GM21737 (cell line): ENCODE results near the gene PIBF1.
"Not testable (repeated sequence)": the region's sequence is repeated elsewhere in the genome, so short reads cannot be mapped to it uniquely, and the experiment has no call there.

Source experiments
- ATAC-seq: cut with Tn5 transposase; IDR thresholded peaks from one replicate; pipeline ENCODE4 v1.9.1; 2021; ENCODE audit warnings: mild to moderate bottlenecking, moderate library complexity; ENCODE audit not compliant: unreplicated experiment

Gene PIBF1

DNA sequence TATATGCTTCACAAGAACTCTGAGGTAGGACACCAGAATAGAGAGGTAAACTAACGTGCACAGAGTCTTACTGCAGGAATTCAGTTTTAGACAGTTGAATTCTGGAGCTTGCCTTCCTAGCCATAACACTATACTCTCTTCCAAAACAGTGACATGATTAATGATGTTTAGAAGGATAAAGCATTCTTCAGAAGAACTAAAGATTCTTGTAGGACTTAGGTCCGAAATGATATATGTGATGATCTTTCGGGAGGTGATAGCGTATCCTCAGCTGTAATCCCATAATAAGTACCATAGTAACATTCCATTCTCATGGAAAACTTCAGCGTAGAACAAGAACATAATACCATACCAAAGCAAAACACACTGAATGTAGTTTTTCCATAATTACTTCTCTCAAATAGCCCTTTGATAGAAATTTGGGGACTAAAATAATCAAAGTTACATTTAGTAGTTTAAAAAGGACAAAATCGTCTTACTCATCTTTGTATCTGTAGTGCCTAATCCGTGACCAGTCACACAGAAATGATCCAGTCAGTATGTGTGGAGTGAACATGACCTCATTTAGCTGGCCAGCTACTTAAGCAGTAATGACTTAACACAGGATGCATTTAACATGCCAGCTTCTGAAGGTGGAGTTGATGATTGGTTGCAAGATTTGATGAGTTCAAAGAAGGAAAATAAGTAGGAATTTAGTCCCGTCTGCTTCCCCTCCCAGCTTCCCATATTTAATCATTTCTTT lies 38.4 kb downstream of the PIBF1 start:
- no peak for ATAC-seq

DNA sequence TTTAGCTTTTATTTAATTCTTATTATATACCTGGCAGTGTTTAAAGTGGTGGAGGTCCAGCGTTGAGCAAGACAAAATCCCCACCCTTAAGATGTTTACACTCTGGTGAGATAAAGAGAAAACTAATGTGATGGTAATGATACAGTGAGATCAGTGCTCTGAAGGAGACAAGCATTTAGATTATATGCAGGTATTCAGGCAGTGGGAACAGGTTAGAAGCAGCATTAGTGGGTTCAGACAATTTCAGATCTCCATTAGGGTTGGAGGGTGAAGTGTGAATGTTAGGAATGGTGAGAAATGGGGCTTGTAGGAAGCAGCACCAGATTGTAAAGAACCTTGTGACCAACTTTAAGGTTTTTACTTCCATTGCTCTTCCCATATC lies 39.0 kb downstream of the PIBF1 start:
- ATAC-seq, result no peak

DNA sequence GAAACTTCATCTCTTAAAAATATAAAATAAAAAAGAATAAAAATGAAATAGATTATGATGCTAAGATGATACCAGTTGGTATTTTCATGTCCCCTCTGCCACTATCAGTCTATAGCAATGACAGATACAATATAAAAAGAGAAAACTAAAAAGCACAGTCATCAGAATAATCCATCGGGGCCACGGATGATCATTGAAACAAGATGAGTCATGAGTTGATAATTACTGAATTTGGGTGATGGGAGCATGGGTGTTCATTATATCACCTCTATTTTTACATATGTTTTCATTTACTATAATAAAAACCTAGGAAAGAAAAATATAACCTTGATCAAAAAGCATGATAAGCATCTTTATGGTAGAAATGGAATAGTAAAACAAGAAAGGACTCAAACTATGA lies 41.1 kb downstream of the PIBF1 start:
- no peak for ATAC-seq

DNA sequence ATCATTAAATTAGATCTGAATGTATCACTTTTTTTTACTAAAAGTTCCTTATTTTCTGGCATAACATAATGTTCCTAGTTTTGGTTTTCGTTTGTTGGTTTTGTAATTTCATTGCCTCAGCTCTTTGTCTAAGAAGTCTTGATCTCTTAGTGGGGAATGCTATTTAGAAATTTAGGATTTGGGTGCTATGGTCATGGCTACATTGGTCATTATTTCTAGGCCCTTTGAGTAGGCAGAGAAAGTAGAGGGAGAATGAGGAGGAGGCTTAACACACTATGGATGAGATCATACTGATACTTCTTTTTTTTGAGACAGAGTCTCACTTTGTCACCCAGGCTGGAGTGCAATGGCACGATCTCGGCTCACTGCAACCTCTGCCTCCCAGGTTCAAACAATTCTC lies 41.8 kb downstream of the PIBF1 start:
- ATAC-seq, result no peak

DNA sequence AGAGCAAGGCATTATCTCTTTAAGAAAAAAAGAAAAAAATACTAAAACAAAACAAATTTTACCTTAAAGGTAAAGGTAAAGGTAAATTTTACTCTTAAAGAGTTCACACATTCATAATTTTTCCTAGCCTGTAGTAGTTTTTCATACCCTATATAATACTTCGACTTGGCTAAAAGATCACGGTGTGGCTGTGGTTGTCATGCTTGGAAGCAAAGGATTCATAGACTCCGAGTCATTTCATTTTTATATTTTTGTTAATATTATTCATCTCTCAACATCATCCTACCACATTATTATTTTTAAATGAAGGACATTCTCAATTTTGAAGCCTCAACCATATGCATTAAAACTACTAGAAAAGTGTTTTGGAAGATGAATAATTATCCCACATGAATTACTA lies 52.7 kb downstream of the PIBF1 start:
- ATAC-seq, result no peak

DNA sequence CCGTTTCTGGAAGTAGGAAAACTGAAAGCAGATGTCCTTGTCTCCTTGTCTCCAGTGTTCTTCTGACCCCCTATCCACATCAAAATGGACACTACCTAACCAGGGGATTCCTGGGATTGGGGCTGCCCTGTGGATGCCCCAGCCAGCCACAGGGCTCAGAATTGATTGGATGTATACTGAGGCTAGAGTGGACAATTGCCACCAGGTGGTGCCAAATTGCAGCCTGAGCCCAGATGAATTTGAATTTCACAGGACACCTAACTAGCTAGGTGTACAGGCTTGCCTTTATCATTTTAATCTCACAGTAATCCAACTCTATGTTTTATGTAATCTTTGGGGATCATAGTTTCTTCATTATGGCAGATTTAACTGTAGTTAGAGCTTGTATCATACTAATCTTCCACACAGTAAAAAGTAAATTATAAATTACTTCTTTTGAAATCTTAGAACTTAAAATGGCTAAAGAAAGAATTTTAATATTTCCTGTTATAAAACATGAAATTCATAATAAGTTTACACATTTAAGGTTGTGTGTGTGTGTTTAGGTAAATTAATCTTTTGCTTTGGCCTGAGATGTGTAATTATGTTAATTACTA lies 58.0 kb downstream of the PIBF1 start:
- peak; percentile 95 for ATAC-seq

DNA sequence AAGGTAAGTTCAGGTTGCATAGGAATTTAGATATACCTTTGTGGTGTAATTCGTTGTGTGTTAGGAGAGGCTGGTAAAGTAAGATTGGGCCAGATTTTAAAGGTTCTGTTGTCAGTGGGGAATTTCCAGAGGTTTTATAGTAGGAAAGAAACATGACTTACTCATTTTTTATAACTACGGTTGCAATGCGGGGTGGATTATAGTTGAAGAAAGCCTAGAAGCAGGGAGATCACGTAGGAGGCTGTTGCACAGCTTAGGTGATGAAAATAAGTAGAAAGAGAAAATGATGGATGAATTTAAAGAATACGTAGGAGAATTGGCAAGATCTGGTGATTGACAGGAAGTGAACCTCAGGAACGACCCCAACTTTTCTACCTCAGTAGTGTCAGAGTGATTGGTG lies 61.1 kb downstream of the PIBF1 start:
- ATAC-seq, result no peak

DNA sequence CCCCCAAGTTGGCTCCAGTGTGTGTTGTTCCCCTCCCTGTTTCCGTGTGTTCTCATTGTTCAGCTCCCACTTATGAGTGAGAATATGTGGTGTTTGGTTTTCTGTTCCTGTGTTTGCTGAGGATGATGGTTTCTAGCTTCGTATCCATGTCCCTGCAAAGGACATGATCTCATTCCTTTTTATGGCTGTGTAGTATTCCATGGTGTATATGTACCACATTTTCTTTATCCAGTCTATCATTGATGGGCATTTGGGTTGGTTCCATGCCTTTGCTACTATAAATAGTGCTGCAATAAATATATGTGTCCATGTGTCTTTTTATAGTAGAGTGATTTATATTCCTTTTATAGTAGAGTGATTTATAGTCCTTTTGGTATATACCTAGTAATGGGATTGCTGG lies 63.2 kb downstream of the PIBF1 start:
- ATAC-seq, result not testable (repeated sequence)

DNA sequence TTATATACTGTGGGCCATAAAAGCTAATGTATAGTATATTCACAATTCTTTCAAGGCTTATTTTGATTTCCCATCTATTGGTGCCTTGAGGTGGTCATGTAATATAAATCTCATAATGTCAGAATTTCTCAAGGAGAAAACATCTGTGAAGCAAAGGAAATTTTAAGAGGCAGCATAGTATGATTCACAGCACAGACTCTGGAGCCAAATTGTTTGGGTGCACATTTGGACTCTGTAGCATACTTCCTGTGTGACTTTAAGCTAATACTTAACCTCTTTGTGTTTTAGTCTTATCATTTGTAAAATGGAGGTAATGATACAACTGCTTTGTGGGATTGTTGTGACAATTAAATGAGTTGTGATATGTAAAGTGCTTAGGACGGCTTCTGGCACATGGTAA lies 67.6 kb downstream of the PIBF1 start:
- no peak for ATAC-seq

DNA sequence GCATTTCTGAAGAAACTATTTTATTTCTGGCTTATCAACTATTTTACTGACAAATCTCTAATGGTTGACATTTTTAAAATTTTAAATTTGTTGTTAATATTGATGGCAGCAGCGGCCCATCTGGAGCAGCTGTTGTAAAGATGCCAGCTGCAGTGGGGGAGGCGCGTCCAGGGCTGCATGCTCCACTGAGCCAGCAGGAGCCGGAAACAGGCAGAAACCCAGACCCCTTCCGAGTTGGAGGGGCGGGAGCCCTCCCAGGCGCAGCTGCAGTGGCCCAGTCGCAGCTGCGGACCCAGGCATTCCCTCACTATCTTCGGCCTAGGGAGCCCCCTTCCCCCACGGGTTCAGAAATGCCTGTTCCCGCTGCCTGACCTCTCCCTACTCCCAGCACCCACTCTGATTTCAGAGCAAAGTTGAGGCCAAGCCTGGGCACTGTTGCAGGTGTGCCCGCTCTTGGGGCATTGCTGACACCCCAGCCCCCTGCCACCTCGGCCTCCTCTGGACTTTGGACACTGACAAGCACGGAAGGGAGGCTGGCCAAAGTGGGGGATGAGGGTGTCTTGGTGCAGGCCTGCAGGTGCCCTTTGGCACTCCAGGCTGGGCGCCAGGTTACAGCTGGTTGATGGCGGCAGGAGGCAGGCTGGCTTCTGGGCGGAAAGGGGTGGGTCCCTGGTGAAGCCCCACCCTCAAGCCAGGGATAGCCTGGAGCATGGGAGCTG lies 69.2 kb downstream of the PIBF1 start:
- no peak for ATAC-seq

DNA sequence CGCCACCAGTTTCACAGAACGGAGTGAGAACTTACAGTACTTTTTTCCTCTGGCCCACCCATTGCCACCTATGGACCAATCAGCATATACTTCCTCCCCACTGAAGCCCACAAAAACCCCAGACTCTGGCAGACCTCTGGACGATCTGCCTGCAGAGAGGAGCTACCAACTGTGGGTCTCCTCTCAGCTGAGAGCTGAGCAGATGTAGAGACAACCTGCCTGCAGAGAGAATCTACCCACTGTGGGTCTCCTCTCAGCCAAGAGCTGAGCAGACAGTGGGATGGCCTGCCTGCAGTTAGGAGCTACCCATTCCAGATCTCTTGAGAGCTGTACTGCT lies 69.7 kb downstream of the PIBF1 start:
- no peak for ATAC-seq

DNA sequence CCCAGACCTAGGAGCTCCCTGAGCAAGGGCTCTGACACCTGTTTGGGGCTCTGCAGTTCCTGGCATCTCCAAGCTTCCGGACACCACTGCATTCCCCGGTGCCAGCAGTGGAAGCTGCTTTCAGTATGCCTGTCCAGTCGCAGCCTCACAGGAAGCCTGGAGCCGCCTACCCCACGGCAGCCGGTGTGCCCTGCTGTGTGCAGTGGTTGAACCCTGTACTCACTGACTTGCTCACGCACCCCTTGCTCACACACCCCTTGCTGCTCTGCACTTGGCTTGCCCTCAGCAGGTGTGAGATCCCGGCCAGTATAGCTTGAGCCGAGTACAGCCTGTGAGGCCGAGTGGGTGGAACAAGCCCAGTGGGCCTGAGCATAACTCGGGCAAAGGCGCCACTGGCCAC lies 70.3 kb downstream of the PIBF1 start:
- ATAC-seq, result no peak

DNA sequence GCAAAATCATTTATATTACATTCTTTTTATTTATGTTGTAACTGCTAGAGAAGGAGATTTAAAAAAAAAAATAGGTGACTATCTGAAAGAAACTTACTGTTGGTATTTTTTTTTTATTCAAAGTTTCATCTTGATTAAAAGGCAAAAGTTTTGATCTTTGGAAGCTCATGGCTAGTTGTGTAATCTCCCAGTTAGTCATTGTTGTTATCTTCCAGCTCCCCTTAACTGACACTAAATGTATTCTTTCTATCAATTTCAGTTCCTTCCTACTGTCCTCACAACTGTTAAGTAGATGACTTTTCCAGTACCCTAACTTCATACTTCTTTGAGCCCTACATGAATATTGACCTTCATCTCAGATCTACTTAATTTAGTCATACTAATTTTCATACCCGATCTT lies 71.1 kb downstream of the PIBF1 start:
- no peak for ATAC-seq

DNA sequence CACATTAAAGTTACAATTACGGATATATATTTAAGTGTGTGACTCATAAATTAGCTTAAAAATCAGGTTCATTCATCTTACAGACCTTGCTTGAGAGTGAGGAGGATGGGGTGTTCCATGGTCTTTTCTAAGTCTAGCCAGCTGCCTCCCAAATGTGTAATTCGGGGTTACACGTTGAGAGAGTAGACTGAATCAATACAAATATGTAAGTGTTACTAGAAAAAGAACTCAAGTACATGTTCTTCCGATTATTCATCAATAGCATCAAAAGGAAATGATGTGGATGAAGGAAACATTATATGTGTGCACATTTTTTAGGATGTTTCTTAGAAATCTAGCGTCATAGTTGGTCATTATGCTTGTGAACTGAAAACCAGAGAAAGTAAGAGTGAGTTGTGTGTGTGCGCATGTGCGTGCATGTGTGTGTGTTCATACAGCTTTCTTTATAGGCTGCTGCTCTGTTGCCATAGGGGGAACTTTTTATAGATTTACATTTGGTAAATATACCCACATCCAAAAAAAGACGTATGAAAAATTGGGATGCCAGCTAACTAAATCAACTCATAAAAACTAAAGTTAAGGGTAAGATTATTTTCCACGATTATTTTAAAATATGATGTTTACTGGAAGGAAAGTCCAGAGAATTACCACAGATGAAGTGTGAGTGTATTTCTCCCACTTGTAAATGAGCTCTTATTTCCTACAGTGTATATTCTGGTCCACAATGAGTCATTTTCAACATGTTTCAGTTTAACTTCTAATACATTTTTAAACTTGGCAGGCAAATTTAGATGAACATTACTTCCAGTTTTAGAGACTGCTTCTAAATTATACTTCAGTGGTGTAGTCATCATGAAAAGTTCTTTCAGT lies 82.4 kb downstream of the PIBF1 start:
- ATAC-seq, result peak; percentile 80

DNA sequence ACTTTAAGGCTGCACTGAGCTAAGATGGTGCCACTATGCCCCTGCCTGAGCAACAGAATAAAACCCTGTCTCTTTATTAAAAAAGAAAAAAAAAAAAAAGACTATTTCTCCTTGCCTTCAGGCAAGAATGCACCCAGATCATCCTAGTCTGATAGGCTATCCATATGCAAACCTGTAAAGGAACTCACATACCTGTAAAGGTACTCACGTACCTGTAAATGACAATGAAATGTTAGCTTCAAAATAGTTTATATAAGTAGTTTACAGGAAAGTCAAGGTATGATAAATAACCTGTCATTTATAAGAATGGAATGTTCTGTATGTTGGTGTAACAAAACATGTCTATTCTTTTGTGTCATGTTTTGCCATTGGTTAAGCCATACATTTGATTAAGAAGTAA lies 86.3 kb downstream of the PIBF1 start:
- ATAC-seq, result no peak

DNA sequence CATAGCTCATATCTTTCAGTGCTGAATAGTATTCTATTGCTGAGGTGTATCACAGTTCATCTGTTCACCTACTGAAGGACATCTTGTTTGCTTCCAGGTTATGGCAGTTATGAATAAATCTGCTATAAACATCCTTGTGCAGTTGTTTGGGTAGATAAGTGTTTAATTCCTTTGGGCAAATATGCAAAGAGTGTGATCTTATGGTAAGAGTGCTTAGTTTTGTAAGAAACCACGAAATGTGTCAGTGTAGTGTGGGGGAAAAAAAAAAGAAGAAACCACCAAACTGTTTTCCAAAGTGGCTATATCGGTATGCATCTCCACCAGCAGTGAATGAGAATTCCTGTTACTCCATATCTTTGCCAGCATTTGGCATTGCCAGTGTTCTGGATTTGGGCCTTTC lies 93.3 kb downstream of the PIBF1 start:
- ATAC-seq, result no peak

DNA sequence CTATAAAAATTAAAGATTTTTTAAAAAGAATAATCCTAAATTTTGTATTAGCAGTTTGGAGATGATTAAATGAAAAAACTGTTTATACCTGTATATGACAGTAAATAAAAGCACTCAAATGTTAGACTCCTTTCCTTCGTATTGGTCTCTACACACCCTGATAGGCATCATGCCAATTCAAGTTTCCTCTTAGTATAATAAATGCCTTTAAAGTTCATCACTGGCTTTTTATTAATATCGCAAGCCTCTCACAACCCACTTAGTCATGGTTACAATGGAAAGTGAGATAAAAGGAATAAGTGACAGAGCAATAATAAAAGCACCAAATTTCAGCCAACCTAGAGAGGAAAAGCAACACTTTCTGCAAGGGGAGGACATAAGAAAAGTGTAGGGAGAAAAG lies 102.2 kb downstream of the PIBF1 start:
- ATAC-seq, result no peak

DNA sequence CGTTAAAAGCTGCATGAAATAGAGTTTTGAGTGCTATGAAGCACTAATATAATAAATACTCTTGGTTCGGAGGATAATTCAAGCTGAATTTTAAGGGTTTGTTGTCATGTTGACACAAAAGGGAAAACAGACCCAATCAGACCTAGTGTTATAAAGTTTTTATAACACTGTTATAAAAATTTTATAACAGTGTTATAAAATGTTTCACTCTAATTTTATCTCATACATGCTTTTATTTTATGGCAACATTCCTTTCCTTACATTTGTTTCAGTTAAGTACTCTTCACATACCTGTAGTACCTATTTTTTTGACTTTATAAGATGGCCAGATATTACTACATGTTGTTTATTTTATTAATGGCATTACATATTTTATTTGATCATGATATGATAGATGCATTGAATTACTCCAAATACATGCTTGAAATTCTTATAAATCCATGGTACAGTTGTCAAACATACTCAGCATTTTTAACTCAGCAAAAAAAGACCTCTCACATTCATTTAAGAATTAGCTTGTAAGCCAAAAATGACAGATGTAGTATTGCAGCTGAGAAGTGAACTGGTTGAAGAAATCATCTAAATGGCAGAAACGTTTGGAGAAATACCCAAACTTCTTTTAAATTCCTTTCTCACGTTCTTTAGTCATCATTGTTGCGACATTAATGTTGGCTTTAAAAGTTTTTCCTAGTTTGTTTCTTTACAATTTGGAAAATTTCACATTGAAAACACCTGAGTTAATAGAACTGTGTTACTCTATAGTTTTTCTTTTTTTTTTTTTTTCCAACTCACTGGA lies 104.5 kb downstream of the PIBF1 start:
- no peak for ATAC-seq

DNA sequence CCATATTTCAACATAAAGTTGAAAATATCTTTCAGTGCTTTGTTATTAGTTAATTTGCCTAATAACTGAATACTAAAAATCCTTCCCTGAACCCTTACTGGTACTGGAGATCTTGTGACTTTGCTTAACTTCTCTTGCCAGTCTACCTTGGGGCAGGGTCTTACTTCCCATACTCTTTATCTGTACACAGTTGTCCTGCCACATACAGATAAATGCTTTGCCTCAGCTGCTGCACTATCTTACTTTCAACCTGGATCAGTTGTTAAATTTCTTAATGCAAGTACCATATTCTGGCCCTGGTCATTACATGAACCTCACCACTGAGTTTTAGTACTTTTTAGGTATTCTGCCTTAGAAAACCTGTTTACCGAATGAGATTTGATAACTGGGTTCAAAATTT lies 107.6 kb downstream of the PIBF1 start:
- no peak for ATAC-seq

DNA sequence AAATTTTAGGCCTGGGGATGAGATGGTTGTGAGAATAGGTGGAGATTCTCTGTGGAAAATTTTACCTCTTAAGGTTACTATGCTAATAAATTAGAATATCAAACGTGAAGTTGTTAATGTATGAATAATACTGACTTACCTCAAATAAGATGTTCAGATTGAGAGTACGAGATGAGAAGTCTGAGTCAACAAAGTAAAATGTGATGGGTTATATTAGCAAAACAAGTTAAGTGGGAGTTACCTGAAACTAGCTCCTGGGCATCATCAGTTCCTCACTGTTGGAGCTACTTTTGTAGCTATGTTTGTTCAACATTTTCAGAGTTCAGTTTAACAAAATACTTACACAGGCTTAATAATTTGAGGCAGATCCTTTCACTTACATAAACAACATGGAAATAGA lies 108.6 kb downstream of the PIBF1 start:
- ATAC-seq, result no peak

DNA sequence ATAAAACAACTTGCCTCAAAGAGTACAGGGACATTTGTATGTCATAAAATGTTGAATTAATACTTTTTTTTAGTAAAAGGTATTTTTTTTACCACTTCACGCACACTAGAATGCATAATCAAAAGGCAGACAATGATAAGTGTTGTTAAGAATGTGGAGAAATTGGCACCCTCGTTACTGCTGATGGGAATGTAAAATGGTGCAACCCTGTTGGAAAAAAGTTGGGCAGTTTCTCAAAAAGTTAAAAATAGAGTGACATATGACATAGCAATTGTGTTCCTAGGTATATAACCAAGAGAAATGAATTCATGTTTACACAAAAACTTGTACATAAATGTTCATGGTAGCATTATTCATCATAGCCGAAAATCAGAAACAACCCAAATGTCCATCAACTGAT lies 109.5 kb downstream of the PIBF1 start:
- no peak for ATAC-seq
